Activated CD4-positive, alpha-beta T cell treated with anti-CD3 and anti-CD28 coated beads, Interleukin-2, amount 10 ng/mL, durations not matched to agents 7 days and 5 days (primary cell): Measurements from ENCODE around the gene LCK. TPM values are rescaled to one million over a fixed set of nuclear protein-coding genes. Genes with fewer than 3 reads are reported as not detected.
A peak's percentile ranks its signal among the peaks of the same experiment; 100 is the strongest.
"Not testable (repeated sequence)": the region's sequence is repeated elsewhere in the genome, so short reads cannot be mapped to it uniquely, and the experiment has no call there.

Experiments
- CTCF ChIA-PET: fragments of 350-600 bp; sonication (Branson Sonifier 250); formaldehyde crosslinking; loops from one replicate; lab custom pipeline; 2021; ENCODE audit warnings: antibody characterized with exemption; lab: Charles Lee
- POLR2A ChIA-PET: fragments of 350-600 bp; sonication (Branson Sonifier 250); formaldehyde crosslinking; loops from one replicate; lab custom pipeline; 2021; ENCODE audit warnings: antibody characterized with exemption; lab: Charles Lee
- DNase-seq: peaks from one replicate; pipeline ENCODE4 v3.0.0-alpha.2; 2020
- H3K27ac Mint-ChIP-seq: one replicate; pipeline ENCODE4 v1.8.0; 2021; ENCODE audit warnings: mild to moderate bottlenecking, moderate library complexity, mixed read lengths
- H3K27me3 Mint-ChIP-seq: one replicate; pipeline ENCODE4 v1.8.0; 2021; ENCODE audit warnings: mixed read lengths
- H3K36me3 Mint-ChIP-seq: one replicate; pipeline ENCODE4 v1.8.0; 2021; ENCODE audit warnings: low read depth, mixed read lengths
- H3K4me1 Mint-ChIP-seq: one replicate; pipeline ENCODE4 v1.8.0; 2021; ENCODE audit warnings: mixed read lengths
- H3K4me3 Mint-ChIP-seq: one replicate; pipeline ENCODE4 v1.8.0; 2021; ENCODE audit warnings: mild to moderate bottlenecking, moderate library complexity, mixed read lengths
- H3K9me3 Mint-ChIP-seq: one replicate; pipeline ENCODE4 v1.8.0; 2021; ENCODE audit warnings: mixed read lengths
- total RNA-seq, 2 experiments: library from RNA; stranded (reverse); gene quantifications; one replicate each; pipeline ENCODE4 v1.2.3, GENCODE V29; 2021

Gene LCK
- total RNA-seq, 2 experiments from 2014 or later = 434 to 495 TPM

DNA sequence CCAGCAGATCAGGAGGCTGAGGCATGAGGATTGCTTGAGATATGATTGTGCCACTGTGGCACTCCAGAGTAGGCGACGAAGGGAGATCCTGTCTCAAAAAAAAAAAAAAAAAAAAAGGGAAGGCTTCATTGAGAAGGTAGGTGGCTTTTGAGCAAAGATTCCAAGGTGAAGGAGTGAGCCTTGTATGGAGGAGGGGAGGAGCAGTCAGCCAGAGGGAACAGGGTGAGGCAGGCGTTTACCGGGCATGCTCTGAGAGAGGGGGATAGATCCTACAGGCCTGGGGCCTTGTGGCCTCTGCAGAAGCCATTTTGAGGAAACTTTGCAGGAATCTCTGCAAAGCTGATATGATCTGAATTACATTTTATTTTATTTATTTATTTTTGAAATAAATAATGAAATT lies 35.7 kb downstream of the LCK start:
- Mint-ChIP-seq H3K9me3 (no peaks in the 10 kb centered on the region), H3K4me3 (no peak overlapping the region), H3K4me1 (peaks cover 23% of the 10 kb centered on the region), H3K36me3 (peaks cover 47% of the 10 kb centered on the region), H3K27ac (peak overlapping the region; percentile 68), H3K27me3 (no peaks in the 10 kb centered on the region)
- ChIA-PET POLR2A (no interaction called here), CTCF (interaction anchor here (0.5 to 1.1 kb wide), 7 partner anchors 10 to 481 kb away, joined by 3 to 4 read pairs (median 3); no protein-coding TSS in a partner anchor)
- DNase-seq = no peak

DNA sequence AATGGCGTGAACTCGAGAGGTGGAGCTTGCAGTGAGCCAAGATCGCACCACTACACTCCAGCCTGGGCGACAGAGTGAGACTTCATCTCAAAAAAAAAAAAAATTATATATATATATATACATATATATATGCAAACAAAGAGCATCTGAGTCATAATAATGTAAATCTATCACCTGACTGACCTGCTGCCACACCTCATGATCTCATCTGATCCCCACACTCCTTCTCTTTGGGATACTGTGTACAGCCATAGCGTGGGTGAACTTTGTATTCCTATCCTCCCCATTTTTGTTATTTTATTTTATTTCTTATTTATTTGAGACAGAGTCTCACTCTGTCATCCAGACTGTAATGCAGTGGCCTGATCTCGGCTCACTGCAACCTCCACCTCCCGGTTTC lies 38.2 kb downstream of the LCK start:
- peaks cover 39% of the 10 kb centered on the region for H3K36me3 Mint-ChIP-seq
- H3K27ac Mint-ChIP-seq = no peak overlapping the region
- no peaks in the 10 kb centered on the region for H3K9me3 Mint-ChIP-seq
- no peak overlapping the region for H3K4me3 Mint-ChIP-seq
- ChIA-PET POLR2A (no interaction called here), CTCF (interaction anchor here (1.5 to 2.2 kb wide), 2 partner anchors 15 to 74 kb away, joined by 3 to 8 read pairs; no protein-coding TSS in a partner anchor)
- H3K27me3 Mint-ChIP-seq = no peaks in the 10 kb centered on the region
- H3K4me1 Mint-ChIP-seq = peaks cover 40% of the 10 kb centered on the region
- no peak for DNase-seq

DNA sequence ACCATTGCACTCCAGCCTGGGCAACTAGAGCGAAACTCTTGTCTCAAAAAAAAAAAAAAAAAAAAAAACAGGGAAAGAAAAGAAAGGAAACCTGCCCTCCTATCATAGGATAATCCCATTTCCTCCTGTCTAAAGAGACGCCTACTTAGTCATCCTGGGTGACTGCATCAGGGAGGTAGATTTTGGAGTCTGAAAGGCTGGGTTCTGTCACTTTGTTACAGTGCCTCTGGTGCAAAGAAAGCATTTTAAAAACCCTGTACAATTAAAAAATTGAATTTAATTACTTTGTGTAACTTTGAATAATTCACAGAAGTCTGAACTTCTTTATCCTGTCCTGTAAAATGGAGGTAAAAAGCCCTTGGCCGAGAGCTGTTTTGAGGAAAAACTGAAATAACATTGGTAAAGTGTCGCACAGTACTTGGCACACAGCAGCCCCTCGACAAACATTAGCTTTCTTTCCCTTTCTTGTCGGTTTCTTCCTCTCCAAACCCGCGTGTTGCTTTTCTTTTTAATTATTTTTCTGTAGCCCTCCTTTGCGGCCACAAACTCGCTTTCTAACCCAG lies 40.2 kb downstream of the LCK start:
- ChIA-PET CTCF (interaction anchor here (0.7 to 1.9 kb wide), 12 partner anchors 9 to 81 kb away, joined by 3 to 6 read pairs (median 4); no protein-coding TSS in a partner anchor), POLR2A (interaction anchor here (0.6 to 1.2 kb wide), 5 partner anchors 19 to 43 kb away, joined by 3 to 5 read pairs (median 3); partner anchors contain the start of gene LCK)
- Mint-ChIP-seq H3K4me3 (peak overlapping the region; percentile 100), H3K27ac (peak overlapping the region; percentile 97), H3K27me3 (no peaks in the 10 kb centered on the region), H3K36me3 (peaks cover 36% of the 10 kb centered on the region), H3K9me3 (no peaks in the 10 kb centered on the region), H3K4me1 (peaks cover 55% of the 10 kb centered on the region)
- no peak for DNase-seq

DNA sequence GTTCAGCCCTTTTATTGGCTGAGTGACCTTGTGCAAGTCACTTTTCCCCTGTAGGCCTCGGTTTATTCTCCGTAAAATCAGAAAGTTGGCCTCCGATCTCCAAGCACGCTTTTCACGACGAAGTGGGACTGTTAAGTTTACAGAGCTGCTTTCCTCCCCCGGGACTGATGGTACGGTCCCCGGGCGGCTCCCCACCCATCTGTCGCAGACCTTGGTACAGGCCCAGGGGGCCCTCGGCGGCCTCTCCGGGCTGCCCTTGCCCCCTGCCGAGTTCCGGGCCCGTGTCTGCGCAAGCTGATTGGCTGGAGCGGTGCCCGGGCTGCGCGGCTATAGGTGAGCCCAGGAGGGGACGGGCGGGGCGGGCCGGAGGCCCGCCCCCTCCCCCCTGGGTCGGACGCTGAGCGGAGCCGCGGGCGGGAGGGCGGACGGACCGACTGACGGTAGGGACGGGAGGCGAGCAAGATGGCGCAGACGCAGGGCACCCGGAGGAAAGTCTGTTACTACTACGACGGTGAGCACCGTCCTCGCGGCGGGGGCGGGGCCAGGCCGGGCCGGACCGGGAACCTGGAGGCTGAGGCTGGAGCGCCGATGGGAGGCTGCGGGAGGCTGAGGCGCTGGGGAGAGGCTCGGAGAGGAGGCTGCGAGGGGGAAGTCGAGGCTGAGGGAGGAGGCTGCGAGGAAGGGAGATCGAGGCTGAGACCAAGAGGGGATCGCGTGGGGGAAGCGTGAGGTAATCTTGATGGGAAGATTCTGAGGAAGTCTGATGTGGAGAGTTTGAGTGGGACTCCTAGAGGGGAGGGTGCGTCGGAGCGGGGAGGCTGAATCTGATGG lies 40.9 kb downstream of the LCK start, which contains the start of gene HDAC1:
Gene HDAC1, plus strand, starts transcription at position 376 of the 831 bp plus-strand sequence. Its CDS starts 87 bp downstream, at position 463.
- CTCF ChIA-PET = interaction anchor here (0.7 to 1.9 kb wide), 13 partner anchors 9 to 191 kb away, joined by 3 to 7 read pairs (median 4); no protein-coding TSS in a partner anchor
- POLR2A ChIA-PET = interaction anchor here (0.6 to 1.2 kb wide), 5 partner anchors 18 to 146 kb away, joined by 3 read pairs; no protein-coding TSS in a partner anchor
- DNase-seq = peak; percentile 97
- H3K4me3 Mint-ChIP-seq = peak within 1 kb of the TSS; percentile 100
- H3K4me1 Mint-ChIP-seq = peaks cover 59% of the 10 kb centered on the region
- H3K36me3 Mint-ChIP-seq = peaks cover 38% of the 10 kb centered on the region
- H3K9me3 Mint-ChIP-seq = no peaks in the 10 kb centered on the region
- peak within 1 kb of the TSS; percentile 97 for H3K27ac Mint-ChIP-seq
- no peaks in the 10 kb centered on the region for H3K27me3 Mint-ChIP-seq

DNA sequence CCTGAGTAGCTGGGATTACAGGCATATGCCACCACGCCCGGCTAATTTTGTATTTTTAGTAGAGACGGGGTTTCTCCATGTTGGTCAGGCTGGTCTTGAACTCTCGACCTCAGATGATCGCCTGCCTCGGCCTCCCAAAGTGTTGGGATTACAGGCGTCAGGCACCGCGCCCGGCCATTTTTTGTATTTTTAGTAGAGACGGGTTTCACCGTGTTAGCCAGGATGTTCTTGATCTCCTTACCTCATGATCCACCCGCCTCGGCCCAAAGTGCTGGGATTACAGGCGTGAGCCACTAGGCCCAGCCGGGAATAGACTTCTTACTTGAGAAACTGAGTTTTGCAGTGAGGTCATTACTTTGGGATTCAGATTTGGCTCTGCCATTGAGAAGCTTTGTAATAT lies 47.1 kb downstream of the LCK start:
- Mint-ChIP-seq H3K36me3 (peaks cover 49% of the 10 kb centered on the region), H3K4me1 (peaks cover 54% of the 10 kb centered on the region), H3K27ac (peak overlapping the region; percentile 50)
- H3K27me3 Mint-ChIP-seq, DNase-seq, H3K9me3 Mint-ChIP-seq, H3K4me3 Mint-ChIP-seq: not testable (repeated sequence)
- POLR2A ChIA-PET = interaction anchor here (0.6 to 0.7 kb wide), 2 partner anchors 26 to 41 kb away, joined by 4 to 6 read pairs; no protein-coding TSS in a partner anchor
- CTCF ChIA-PET = interaction anchor here (2.7 kb wide), 1 partner anchor 50 kb away, joined by 11 read pairs; no protein-coding TSS in a partner anchor

DNA sequence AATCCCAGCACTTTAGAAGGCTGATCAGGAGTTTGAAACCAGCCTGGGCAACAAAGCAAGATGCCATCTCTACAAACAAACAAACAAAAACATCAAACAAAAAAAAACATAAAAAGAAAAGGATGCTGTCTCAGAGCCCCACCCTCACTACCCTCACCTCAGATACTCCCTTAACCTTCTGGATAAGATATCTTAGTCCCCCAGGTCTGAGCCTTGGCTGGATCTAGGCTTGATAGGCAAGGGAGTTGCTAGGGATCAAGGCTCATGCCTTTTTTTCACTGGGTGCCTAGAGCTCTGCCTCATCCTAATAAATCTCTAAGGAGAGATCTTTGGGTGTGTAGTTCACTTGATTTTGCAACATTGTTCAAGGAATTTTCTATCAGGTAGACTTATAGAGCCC lies 48.3 kb downstream of the LCK start:
- H3K4me1 Mint-ChIP-seq = peaks cover 51% of the 10 kb centered on the region
- no peak for DNase-seq
- POLR2A ChIA-PET = no interaction called here
- no peaks in the 10 kb centered on the region for H3K27me3 Mint-ChIP-seq
- H3K27ac Mint-ChIP-seq = no peak overlapping the region
- H3K4me3 Mint-ChIP-seq = no peak overlapping the region
- CTCF ChIA-PET = interaction anchor here (0.8 to 1.2 kb wide), 2 partner anchors 16 to 84 kb away, joined by 4 to 5 read pairs; no protein-coding TSS in a partner anchor
- peaks cover 2% of the 10 kb centered on the region for H3K9me3 Mint-ChIP-seq
- H3K36me3 Mint-ChIP-seq = peaks cover 57% of the 10 kb centered on the region

DNA sequence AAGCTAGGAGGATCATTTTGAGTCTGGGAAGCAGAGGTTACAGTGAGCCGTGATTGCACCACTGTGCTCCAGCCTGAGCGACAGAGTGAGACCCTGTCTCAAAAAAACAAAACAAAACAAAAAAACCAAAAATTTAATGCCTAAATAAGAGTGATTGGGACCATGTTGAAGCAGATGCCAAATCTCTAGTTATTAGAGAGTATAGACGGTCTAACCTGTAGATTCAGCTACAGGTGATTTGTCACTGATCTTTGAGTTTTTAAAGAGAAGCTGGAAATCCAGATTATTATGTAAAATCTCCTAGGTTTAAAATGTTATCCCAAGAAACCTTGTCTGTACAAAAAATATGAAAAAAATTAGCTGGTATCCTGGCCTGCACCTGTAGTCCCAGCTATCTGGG lies 52.3 kb downstream of the LCK start:
- no peak overlapping the region for H3K27ac Mint-ChIP-seq
- H3K4me3 Mint-ChIP-seq = no peak overlapping the region
- POLR2A ChIA-PET = no interaction called here
- CTCF ChIA-PET = interaction anchor here (0.8 to 2.3 kb wide), 3 partner anchors 11 to 32 kb away, joined by 3 to 7 read pairs (median 5); partner anchors contain the start of gene HDAC1
- DNase-seq = no peak
- H3K9me3 Mint-ChIP-seq = peaks cover 2% of the 10 kb centered on the region
- H3K36me3 Mint-ChIP-seq = peaks cover 64% of the 10 kb centered on the region
- peaks cover 42% of the 10 kb centered on the region for H3K4me1 Mint-ChIP-seq
- H3K27me3 Mint-ChIP-seq = no peaks in the 10 kb centered on the region

DNA sequence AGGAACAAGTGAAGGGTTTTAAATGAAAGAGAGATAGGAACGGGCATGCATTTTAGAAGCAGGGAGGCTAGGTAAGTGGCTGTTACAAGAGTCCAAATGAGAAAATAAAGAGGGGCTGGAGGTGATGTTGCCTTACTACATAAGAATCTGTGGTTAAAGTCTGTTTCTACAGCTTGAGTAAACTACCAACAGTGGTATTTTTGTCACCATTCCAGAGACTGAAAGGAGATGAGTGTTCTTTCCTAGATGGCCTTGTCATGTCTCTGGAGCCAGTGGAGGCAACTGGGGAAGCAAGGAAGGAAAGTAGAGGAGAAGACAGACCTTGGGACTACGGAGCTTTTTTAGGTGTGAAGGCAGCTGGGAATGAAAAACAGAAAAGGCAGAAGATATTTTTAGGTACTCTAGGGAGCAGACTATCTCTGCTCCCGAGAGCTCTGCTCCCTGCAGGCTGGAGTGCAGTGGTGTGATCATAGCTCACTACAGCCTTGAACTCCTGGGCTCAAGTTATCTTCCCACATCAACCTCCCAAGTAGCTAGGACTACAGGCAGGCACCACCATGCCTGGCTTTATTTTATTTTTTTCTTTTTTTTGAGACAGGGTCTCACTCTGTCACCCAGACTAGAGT lies 53.0 kb downstream of the LCK start:
- Mint-ChIP-seq H3K9me3 (peaks cover 2% of the 10 kb centered on the region), H3K4me1 (peaks cover 43% of the 10 kb centered on the region), H3K36me3 (peaks cover 66% of the 10 kb centered on the region), H3K27me3 (no peaks in the 10 kb centered on the region), H3K4me3 (no peak overlapping the region), H3K27ac (peak overlapping the region; percentile 55)
- ChIA-PET POLR2A (no interaction called here), CTCF (interaction anchor here (0.8 to 2.3 kb wide), 5 partner anchors 12 to 33 kb away, joined by 3 to 7 read pairs (median 4); partner anchors contain the start of gene HDAC1)
- no peak for DNase-seq

DNA sequence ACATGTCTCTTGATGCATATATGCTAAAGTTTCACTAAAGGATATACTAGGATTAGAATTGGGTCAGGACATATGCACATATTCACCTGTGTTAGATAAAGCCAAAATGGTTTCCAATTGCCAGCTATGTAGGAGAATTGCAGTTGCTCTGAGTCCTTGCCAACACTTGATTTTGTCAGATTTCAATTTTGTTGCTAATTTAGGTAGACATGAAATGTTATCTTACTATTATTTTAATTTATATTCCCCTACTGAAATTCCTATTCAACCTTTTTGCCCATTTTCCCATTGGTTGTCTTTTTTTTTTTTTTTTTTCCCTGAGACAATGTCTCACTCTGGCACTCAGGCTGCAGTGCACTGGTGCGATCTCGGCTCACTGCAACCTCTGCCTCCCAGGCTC lies 54.2 kb downstream of the LCK start:
- no peak overlapping the region for H3K4me3 Mint-ChIP-seq
- H3K9me3 Mint-ChIP-seq = peaks cover 2% of the 10 kb centered on the region
- H3K27me3 Mint-ChIP-seq = no peaks in the 10 kb centered on the region
- POLR2A ChIA-PET = interaction anchor here (0.7 kb wide), 1 partner anchor 29 kb away, joined by 4 read pairs; no protein-coding TSS in a partner anchor
- H3K4me1 Mint-ChIP-seq = peaks cover 46% of the 10 kb centered on the region
- peaks cover 67% of the 10 kb centered on the region for H3K36me3 Mint-ChIP-seq
- CTCF ChIA-PET = interaction anchor here (0.6 to 1.5 kb wide), 3 partner anchors 32 to 446 kb away, joined by 3 to 4 read pairs (median 4); no protein-coding TSS in a partner anchor
- no peak overlapping the region for H3K27ac Mint-ChIP-seq
- DNase-seq = no peak

DNA sequence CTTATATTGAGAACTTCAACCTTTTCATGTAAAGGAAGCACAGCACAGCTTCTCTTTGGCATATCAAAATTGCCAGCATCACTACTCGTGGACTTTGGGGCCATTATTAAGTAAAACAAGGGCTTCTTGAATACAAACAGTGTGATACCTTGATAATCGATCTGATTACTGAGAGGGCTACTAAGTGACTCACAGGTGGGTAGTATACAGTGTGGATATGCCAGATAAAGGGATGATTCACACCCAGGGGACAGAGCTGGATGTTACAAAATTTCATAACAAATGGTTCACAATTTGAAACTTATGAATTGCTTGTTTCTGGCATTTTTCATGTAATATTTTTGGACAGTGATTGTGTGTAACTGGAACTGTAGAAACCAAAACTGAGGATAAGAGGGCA lies 56.3 kb downstream of the LCK start:
- no peak for DNase-seq
- Mint-ChIP-seq H3K9me3 (peaks cover 2% of the 10 kb centered on the region), H3K4me3 (no peak overlapping the region), H3K27ac (peak overlapping the region; percentile 6), H3K36me3 (peaks cover 57% of the 10 kb centered on the region), H3K4me1 (peaks cover 53% of the 10 kb centered on the region), H3K27me3 (no peaks in the 10 kb centered on the region)
- ChIA-PET POLR2A (no interaction called here), CTCF (interaction anchor here (0.7 to 2.6 kb wide), 4 partner anchors 9 to 16 kb away, joined by 3 to 5 read pairs (median 4); partner anchors contain the start of gene HDAC1)

DNA sequence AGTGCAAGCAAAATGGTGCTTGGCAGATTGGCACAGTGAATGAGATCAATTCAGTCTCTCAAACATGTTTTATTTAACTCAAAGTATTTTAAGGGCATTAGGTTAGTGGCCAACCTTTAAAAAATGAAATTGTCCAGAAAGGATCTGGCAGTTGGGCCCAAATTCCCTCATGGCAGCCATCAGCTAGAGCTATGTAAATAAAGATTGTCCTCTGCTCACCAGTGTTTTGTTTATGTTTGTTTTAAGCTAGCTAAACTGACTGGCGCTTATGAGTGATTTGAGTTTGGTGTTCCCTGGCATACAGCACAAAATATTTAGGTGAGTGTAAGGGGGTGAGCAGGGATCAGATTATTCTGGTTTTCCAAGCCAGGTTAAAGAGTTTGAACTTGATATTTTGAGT lies 58.9 kb downstream of the LCK start:
- CTCF ChIA-PET = interaction anchor here (0.6 to 1.8 kb wide), 3 partner anchors 12 to 19 kb away, joined by 3 to 6 read pairs (median 4); no protein-coding TSS in a partner anchor

More for the DNA sequence above, 58.9 kb downstream of the LCK start:
- Mint-ChIP-seq H3K9me3 (no peaks in the 10 kb centered on the region), H3K4me1 (peaks cover 54% of the 10 kb centered on the region), H3K36me3 (peaks cover 44% of the 10 kb centered on the region), H3K27me3 (no peaks in the 10 kb centered on the region), H3K27ac (no peak overlapping the region), H3K4me3 (no peak overlapping the region)
- DNase-seq = no peak
- POLR2A ChIA-PET = interaction anchor here (0.7 to 0.9 kb wide), 2 partner anchors 18 to 34 kb away, joined by 3 to 6 read pairs; no protein-coding TSS in a partner anchor
